Tibial nerve (tissue), 3 donors: ENCODE data around the gene CCM2L.

Source experiments
- POLR2A ChIP-seq, 2 donors: fragments of 450-650 bp; IDR thresholded peaks; one replicate each; pipeline ENCODE4 v1.6.1; 2017; ENCODE audit warnings: antibody characterized with exemption in 2 of 2, mild to moderate bottlenecking in 2 of 2, moderate library complexity in 2 of 2
- TF ChIP-seq, protein P1 (sequence below), 5 experiments: fragments of 200-600 bp in 3 of 5; fragments of 450-650 bp in 2 of 5; sonication (generic) in 3 of 5; IDR thresholded peaks; one replicate each; pipeline ENCODE4 v1.5.1; 2016 to 2019; ENCODE audit warnings: antibody characterized with exemption in 5 of 5, mild to moderate bottlenecking in 3 of 5, moderate library complexity in 2 of 5

DNA sequence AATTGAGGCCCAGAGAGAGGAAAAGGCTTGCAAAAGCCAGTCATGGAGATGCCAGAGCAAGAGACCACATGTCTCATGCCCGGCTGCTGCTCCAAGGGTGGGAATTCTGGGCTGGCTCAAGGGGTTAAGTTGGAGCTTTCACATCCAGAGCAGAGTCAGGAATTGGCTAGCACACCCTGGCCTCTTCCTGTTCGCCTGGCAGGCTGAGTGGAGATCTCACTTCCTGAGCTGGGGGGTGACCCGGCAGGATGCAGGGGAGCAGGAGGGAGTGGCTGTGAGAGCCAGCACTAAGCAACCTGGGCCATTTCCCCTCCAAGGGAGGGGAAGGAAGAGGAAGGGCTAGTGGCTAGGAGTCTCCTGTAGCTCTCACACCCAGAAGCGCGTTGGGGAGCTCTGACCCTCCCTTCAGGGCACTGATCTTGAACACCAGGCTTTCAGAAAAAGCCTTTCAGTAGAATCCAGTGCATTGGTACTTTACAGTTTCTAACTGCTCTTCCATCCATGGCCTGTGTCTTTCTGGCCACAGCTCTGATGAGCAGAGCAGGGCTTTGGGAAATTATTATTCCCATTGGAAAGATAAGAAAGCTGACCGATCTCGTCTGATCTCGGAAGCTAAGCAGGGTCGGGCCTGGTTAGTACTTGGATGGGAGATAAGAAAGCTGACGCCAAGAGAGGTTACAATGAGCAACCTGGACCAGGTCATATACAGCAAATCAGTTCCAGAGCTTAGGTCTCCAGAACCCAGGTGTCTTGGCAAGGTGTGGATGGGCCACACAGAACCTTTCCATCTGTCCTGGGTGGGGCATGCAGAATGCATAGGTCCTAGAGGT lies 2.2 kb upstream of the CCM2L start:
- TF ChIP-seq, protein P1, sequence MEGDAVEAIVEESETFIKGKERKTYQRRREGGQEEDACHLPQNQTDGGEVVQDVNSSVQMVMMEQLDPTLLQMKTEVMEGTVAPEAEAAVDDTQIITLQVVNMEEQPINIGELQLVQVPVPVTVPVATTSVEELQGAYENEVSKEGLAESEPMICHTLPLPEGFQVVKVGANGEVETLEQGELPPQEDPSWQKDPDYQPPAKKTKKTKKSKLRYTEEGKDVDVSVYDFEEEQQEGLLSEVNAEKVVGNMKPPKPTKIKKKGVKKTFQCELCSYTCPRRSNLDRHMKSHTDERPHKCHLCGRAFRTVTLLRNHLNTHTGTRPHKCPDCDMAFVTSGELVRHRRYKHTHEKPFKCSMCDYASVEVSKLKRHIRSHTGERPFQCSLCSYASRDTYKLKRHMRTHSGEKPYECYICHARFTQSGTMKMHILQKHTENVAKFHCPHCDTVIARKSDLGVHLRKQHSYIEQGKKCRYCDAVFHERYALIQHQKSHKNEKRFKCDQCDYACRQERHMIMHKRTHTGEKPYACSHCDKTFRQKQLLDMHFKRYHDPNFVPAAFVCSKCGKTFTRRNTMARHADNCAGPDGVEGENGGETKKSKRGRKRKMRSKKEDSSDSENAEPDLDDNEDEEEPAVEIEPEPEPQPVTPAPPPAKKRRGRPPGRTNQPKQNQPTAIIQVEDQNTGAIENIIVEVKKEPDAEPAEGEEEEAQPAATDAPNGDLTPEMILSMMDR (IDR thresholded peaks at IDR 0.05): no peak
- TF ChIP-seq POLR2A (IDR thresholded peaks at IDR 0.05): no peak
